DMS 273 (cell line): ENCODE measurements around the gene LMX1B.

Experiments
- DNase-seq: peaks from one replicate; lab custom pipeline; 2025; ENCODE audit not compliant: unreplicated experiment; lab: John Stamatoyannopoulos, UW

The LMX1B gene

GRCh38 chr9:126674365-126675146, 60.8 kb downstream of the LMX1B start:
- peak; percentile 40 for DNase-seq

GRCh38 chr9:126675147-126675467, 61.4 kb downstream of the LMX1B start:
- no peak for DNase-seq

GRCh38 chr9:126676102-126676684, 62.5 kb downstream of the LMX1B start:
- no peak for DNase-seq

DNA sequence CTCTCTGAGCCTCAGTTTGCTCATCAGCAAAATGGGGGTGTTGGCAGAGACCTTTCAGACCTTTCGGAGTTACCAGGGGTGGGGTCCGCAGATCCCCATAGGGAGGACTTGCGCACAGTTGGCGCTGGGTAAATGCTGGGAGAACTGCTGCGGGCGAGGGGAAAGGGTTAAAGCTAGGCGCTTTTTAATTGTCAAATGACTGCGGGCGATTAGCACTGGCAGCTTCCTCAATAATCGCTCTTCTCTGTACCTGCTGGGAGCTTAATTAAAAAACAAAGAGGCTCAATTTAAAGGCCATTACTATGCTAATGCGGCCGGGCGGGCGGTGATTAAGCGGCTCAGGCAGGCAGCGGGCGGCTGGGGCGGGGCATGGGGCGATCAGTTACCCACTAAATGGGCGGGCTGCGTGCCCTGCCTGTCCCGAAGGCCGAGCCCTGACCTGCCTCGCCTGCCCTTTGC, 63.0 kb downstream of the LMX1B start:
- DNase-seq, result peak; percentile 51

GRCh38 chr9:126677188-126678084, 63.7 kb downstream of the LMX1B start:
- DNase-seq, result no peak

- no peak for DNase-seq
Measured at GRCh38 chr9:126678989-126679388, 65.3 kb downstream of the LMX1B start.

GRCh38 chr9:126681336-126681735, 67.6 kb downstream of the LMX1B start:
- DNase-seq, result no peak

- no peak for DNase-seq
Measured at GRCh38 chr9:126682113-126682810, 68.5 kb downstream of the LMX1B start.

- DNase-seq, result no peak
Measured at GRCh38 chr9:126682928-126683697, 69.4 kb downstream of the LMX1B start.

DNA sequence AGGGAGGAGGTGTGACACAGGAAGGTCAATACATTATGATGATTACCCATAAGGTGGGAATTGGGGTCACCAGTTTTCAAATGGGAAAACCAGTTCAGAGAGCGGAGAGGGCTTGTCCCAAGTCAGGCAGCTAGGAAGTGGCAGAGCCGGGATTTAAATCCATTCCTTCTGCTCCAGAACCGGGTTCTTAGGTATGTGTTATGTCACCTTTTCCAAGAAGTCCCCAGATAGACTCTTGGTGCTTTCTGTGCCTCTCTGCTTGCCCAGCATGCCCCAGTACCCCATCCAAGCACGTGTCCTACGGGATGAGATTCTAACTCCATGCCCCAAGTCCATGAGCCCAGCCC, 69.9 kb downstream of the LMX1B start:
- no peak for DNase-seq

DNA sequence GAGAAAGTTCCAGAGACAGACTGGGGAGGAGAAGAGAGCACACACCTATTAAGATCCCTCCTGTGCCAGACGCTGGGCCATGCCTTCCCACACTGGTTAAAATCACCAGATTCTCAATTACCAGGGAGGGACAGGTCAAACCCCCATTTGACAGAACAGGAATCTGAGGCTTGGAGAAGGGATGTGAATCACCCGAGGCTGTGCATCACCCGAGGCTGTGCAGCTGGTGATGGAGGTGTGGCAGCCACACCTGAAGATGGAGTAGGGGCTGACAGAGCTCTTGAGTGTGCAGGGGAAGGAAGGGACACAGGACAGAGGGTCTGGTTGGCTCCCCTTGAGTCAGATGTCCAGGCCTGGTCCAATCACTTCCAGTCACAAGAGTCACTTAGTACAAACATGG, 70.6 kb downstream of the LMX1B start:
- no peak for DNase-seq

DNA sequence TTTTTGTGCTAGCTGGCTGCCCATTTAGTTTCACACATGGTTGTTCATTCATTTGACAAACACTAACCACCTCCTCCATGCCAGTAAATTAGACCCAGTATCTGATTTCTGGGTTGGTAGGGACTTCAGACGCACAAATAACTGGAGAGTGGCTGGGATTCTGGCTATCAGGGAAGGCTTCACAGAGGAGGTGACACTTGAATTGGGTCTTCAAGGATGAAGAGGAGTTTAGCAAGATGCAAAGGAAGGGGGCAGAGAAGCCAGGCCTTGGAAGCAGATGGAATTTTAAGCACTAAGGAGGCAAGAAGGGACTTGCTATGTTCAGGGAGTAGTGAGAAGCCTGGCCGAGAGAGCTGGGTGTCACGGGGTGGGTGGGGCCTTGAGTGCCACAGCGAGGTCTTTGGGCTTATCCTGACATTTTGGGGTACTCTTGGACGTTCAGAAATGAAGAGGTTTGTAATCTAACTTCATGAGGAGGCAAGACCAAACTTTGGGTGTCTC, 71.3 kb downstream of the LMX1B start:
- no peak for DNase-seq

DNA sequence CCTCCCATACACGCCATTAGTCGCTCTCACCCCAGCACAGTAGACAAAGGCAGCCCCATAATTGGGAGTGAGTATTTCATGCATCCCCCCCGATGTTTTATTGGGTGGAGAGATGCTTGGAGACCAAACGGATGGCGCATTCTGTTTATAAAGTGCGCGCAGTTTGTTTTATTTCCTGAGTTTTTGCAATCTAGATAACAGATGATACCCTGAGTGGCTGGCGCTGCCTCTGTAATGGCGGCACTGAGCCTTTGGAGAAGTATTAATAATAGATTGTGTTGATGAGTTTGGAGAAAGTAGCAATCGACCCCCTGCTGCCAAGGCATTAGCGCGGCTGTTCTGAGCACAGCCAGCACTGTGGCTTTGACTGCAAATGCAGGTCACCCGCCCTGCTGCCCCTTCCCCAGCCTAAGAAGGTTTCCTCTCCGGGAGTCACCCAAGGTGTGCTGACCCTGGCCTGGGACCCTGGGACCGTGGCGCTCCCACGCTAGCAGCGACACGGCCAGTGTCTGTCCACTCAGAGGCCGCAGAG, 74.3 kb downstream of the LMX1B start:
- no peak for DNase-seq

DNA sequence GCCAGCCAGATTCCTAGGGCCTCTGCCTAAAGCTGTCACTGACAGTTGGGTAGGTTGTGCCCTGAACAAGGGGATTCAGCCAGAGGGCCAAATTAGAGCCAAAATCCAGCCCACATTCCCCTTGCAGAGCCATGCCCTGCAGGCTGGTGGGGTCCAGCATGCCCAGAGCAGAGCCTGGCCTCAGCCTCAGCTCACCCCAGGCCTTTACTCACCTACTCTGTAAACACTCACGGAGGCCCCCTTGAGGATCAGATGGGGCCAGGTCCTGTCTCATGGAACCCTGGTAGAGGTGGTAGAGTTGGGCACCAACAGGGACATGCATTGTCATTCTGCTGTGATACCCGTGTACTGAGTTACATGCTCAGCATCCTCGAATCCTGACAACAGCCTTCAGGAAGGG, 74.9 kb downstream of the LMX1B start:
- DNase-seq, result no peak

GRCh38 chr9:126689027-126689825, 75.5 kb downstream of the LMX1B start:
- no peak for DNase-seq

DNA sequence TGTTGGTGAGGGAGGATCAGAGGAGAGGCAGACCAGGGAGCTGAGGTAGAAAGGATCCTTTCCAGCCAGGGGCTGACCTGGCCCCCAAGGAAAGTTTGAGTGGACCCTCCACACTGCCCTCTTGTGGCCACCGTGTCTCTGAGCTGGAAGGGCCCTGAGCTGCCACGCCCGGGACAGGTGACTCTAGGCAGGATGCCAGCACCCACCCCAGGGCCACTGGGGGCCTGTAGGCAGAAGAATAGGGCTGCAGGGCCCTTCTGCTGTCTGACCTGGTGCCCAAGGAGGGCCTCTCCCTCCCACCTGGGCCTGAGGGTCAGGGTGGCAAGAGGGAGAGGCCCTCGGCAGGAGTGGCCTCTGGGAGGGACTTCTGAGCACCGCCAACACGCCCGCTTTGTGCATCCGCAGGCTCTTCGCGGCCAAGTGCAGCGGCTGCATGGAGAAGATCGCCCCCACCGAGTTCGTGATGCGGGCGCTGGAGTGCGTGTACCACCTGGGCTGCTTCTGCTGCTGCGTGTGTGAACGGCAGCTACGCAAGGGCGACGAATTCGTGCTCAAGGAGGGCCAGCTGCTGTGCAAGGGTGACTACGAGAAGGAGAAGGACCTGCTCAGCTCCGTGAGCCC, 76.8 kb downstream of the LMX1B start:
- peak; percentile 66 for DNase-seq

- no peak for DNase-seq
Measured at GRCh38 chr9:126692041-126692758, 78.5 kb downstream of the LMX1B start.

DNA sequence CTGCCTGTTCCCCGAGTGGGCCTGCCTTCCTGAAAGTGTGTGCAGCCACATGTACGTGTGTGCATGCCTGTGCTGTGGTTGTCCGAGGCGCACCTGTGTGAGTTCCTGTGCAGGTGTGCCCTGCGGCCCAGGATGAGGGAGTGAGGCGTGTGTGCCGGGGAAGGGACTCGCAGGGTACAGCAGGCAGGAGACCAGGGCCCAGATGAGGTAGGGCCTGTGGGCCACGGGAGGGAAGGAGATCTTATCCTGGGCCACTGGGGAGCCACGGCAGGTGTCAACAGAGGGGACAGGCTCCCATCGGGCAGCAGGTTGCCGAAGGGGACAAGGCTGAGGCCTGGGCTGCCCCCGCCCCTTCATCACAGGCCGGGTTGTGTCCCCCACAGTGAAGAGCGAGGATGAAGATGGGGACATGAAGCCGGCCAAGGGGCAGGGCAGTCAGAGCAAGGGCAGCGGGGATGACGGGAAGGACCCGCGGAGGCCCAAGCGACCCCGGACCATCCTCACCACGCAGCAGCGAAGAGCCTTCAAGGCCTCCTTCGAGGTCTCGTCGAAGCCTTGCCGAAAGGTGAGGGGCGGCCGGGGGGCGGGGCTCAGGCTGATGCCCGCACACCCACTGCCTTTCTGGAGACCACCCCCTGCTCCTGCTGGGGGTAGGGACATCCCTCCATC, 79.2 kb downstream of the LMX1B start:
- no peak for DNase-seq
